Measurements from ENCODE around the gene RAET1L. TPM values are rescaled to one million over a fixed set of nuclear protein-coding genes. Genes with fewer than 3 reads are reported as not detected.
"Not testable (repeated sequence)": the region's sequence is repeated elsewhere in the genome, so short reads cannot be mapped to it uniquely, and the experiment has no call there.

The RAET1L gene
- total RNA-seq, 4 donors from 2014 or later = not detected

GRCh38 chr6:150004101-150004782 is 21.1 kb downstream of the RAET1L start:
- Histone ChIP-seq H3K36me3 (no peaks in the 10 kb centered on the region), H3K27ac (replicated peaks in 1 of 4) (no peak overlapping the region), H3K4me3 (peak overlapping the region; percentile 62 to 69 (median 64)), H3K9me3 (no peaks in the 10 kb centered on the region), H3K27me3 (peaks cover 0 to 100% (median 15%) of the 10 kb centered on the region in 4 donors), H3K4me1 (peaks cover 12 to 19% (median 18%) of the 10 kb centered on the region in 4 donors)
- no peak for DNase-seq (ENCODE audit: extremely low spot score)
- TF ChIP-seq EP300 (IDR thresholded peaks at IDR 0.05) (no peak), POLR2A (IDR thresholded peaks at IDR 0.05; ENCODE audit: low read depth) (no peak), POLR2AphosphoS5 (IDR thresholded peaks at IDR 0.05) (no peak), CTCF (IDR thresholded peaks at IDR 0.05) (no peak)
- intact Hi-C loops (cut with DNase I) = loop anchor here (10.0 kb wide), 1 partner anchor 169 kb away; no protein-coding TSS in a partner anchor
- 37% methylated on average over 14 of the region's 14 CpGs for WGBS

- no CpG with 5 or more reads among the region's 3 CpGs for WGBS
- H3K4me3 ChIP-seq; DNase-seq (ENCODE audit: extremely low spot score); H3K36me3 ChIP-seq; H3K9me3 ChIP-seq; H3K27ac ChIP-seq (replicated peaks in 1 of 4): not testable (repeated sequence)
- intact Hi-C loops (cut with DNase I) = loop anchor here (10.0 kb wide), 1 partner anchor 169 kb away; no protein-coding TSS in a partner anchor
- Histone ChIP-seq H3K4me1 (peaks cover 12 to 19% (median 18%) of the 10 kb centered on the region in 4 donors), H3K27me3 (peaks cover 0 to 100% (median 15%) of the 10 kb centered on the region in 4 donors)
Measured at GRCh38 chr6:150003599-150003998, 21.7 kb downstream of the RAET1L start.

- H3K4me1 ChIP-seq = peaks cover 12 to 19% (median 18%) of the 10 kb centered on the region in 4 donors
- no peak overlapping the region for H3K4me3 ChIP-seq
- TF ChIP-seq CTCF (IDR thresholded peaks at IDR 0.05) (no peak), POLR2AphosphoS5 (IDR thresholded peaks at IDR 0.05) (no peak), EP300 (IDR thresholded peaks at IDR 0.05) (no peak)
- no peaks in the 10 kb centered on the region for H3K36me3 ChIP-seq
- intact Hi-C loops (cut with DNase I) = loop anchor here (10.0 kb wide), 1 partner anchor 168 kb away; no protein-coding TSS in a partner anchor
- H3K9me3 ChIP-seq = no peaks in the 10 kb centered on the region
- H3K27ac ChIP-seq (replicated peaks in 1 of 4) = no peak overlapping the region
- peaks cover 0 to 100% (median 15%) of the 10 kb centered on the region in 4 donors for H3K27me3 ChIP-seq
- no peak for DNase-seq (ENCODE audit: extremely low spot score)
- 97% methylated on average over 2 of the region's 2 CpGs for WGBS
Measured at GRCh38 chr6:150002710-150003109, 22.6 kb downstream of the RAET1L start.

GRCh38 chr6:150001295-150002008 is 23.9 kb downstream of the RAET1L start:
- H3K27ac ChIP-seq (replicated peaks in 1 of 4) = no peak overlapping the region
- no peaks in the 10 kb centered on the region for H3K9me3 ChIP-seq
- 74% methylated on average over 3 of the region's 3 CpGs for WGBS
- H3K36me3 ChIP-seq = no peaks in the 10 kb centered on the region
- intact Hi-C loops (cut with DNase I) = loop anchor here (10.0 kb wide), 1 partner anchor 167 kb away; no protein-coding TSS in a partner anchor
- peaks cover 12 to 19% (median 18%) of the 10 kb centered on the region in 4 donors for H3K4me1 ChIP-seq
- H3K4me3 ChIP-seq = no peak overlapping the region
- peaks cover 0 to 100% (median 15%) of the 10 kb centered on the region in 4 donors for H3K27me3 ChIP-seq
- TF ChIP-seq POLR2A (IDR thresholded peaks at IDR 0.05; ENCODE audit: low read depth) (no peak), CTCF (IDR thresholded peaks at IDR 0.05) (no peak), EP300 (IDR thresholded peaks at IDR 0.05) (no peak), POLR2AphosphoS5 (IDR thresholded peaks at IDR 0.05) (no peak)
- no peak for DNase-seq (ENCODE audit: extremely low spot score)

- TF ChIP-seq CTCF (IDR thresholded peaks at IDR 0.05) = no peak
- TF ChIP-seq POLR2A (IDR thresholded peaks at IDR 0.05; ENCODE audit: low read depth) = no peak
- Histone ChIP-seq H3K36me3 (no peaks in the 10 kb centered on the region), H3K4me3 (no peak overlapping the region), H3K27ac (replicated peaks in 1 of 4) (no peak overlapping the region), H3K27me3 (peaks cover 0 to 100% (median 23%) of the 10 kb centered on the region in 4 donors), H3K4me1 (peaks cover 4 to 7% (median 6%) of the 10 kb centered on the region in 4 donors), H3K9me3 (no peaks in the 10 kb centered on the region)
- intact Hi-C loops (cut with DNase I) = loop anchor here (10.0 kb wide), 1 partner anchor 165 kb away; no protein-coding TSS in a partner anchor
- peak; percentile 64 for DNase-seq (ENCODE audit: extremely low spot score)
- 85% methylated on average over 2 of the region's 2 CpGs for WGBS
Measured at GRCh38 chr6:149999636-150000035, 25.7 kb downstream of the RAET1L start.
